HepG2 (cell line): Measurements from ENCODE around the gene AKAP12. TPM values are rescaled to one million over a fixed set of nuclear protein-coding genes. Genes with fewer than 3 reads are reported as not detected.

Experiments used
- ATAC-seq: fragments of 200-7000 bp; cut with Tn5 transposase; 3 replicates; pipeline ENCODE4 v1.9.1; 2020; ENCODE audit warnings: mild to moderate bottlenecking, moderate library complexity
- BruUV-seq: library from RNA; stranded (reverse); fragments of 400-500 nt; replicated peaks from 2 replicates; lab custom pipeline; 2021; lab: Mats Ljungman, UMichigan
- CTCF ChIA-PET: fragments of 300-600 bp; formaldehyde crosslinking; extraction: SDS; loops from one replicate; lab custom pipeline; 2021; ENCODE audit warnings: low total read pairs, inconsistent platforms, low intra/inter-chr PET ratio; lab: Yijun Ruan, JAX
- POLR2A ChIA-PET: fragments of 350-600 bp; sonication (Branson Sonifier 250); formaldehyde crosslinking; loops from one replicate; lab custom pipeline; 2020; ENCODE audit warnings: antibody characterized with exemption, inconsistent platforms; lab: Yijun Ruan, JAX
- DNase-seq: peaks from one replicate; pipeline ENCODE4 v3.0.0-alpha.2; 2015; ENCODE audit warnings: low spot score
- FAIRE-seq: peaks from 3 replicates; lab custom pipeline; 2011; peaks lifted over from hg19 to GRCh38; lab: Jason Lieb, UNC
- H2AFZ ChIP-seq: one replicate; pipeline ENCODE4 v1.6.1; 2011; ENCODE audit warnings: low read length, inconsistent platforms
- H3K27ac ChIP-seq: fragments of 300-600 bp; 3 replicates; pipeline ENCODE4 v1.8.0; 2011; ENCODE audit warnings: mixed run types, mild to moderate bottlenecking, mixed read lengths, low read length, inconsistent platforms; ENCODE audit not compliant: insufficient read depth; ENCODE audit errors: extremely low read length
- H3K27me3 ChIP-seq, 2 experiments: fragments of 200-600 bp in 1 of 2; 2 replicates in 1 of 2; 3 replicates in 1 of 2; pipeline versions ENCODE4 v1.6.0 to v1.8.0; 2011; ENCODE audit warnings: low read length in 2 of 2, mild to moderate bottlenecking in 2 of 2, moderate library complexity in 2 of 2, inconsistent platforms in 1 of 2; ENCODE audit not compliant: insufficient read depth in 2 of 2, control insufficient read depth in 1 of 2
- H3K36me3 ChIP-seq, 2 experiments: fragments of 200-600 bp in 1 of 2; replicated peaks in 1 of 2; 2 replicates in 1 of 2; 3 replicates in 1 of 2; pipeline versions ENCODE4 v1.5.1 to v1.8.0; 2011; ENCODE audit warnings: low read length in 2 of 2, inconsistent platforms in 1 of 2; ENCODE audit not compliant: insufficient read depth in 2 of 2, control insufficient read depth in 1 of 2
- H3K4me1 ChIP-seq: 2 replicates; pipeline ENCODE4 v1.5.1; 2012; ENCODE audit warnings: low read length, inconsistent platforms; ENCODE audit not compliant: insufficient read depth
- H3K4me2 ChIP-seq: 2 replicates; pipeline ENCODE4 v1.6.0; 2011; ENCODE audit warnings: low read depth, low read length, inconsistent platforms
- H3K4me3 ChIP-seq, 3 experiments: fragments of 200-600 bp in 1 of 3; sonication (generic), shearing (Covaris generic) in 1 of 3; replicated peaks in 1 of 3; 2 replicates each; pipeline ENCODE4 v1.5.1; 2011 to 2016; ENCODE audit warnings: low read length in 3 of 3, inconsistent platforms in 2 of 3, low read depth in 2 of 3, mild to moderate bottlenecking in 2 of 3, control low read depth in 1 of 3, mixed read lengths in 1 of 3; ENCODE audit not compliant: insufficient read depth in 1 of 3
- H3K79me2 ChIP-seq: one replicate; pipeline ENCODE4 v1.6.1; 2011; ENCODE audit warnings: low read length, inconsistent platforms; ENCODE audit not compliant: insufficient read depth
- H3K9ac ChIP-seq: 2 replicates; pipeline ENCODE4 v1.6.0; 2011; ENCODE audit warnings: mild to moderate bottlenecking, low read depth, low read length, inconsistent platforms; ENCODE audit not compliant: insufficient read depth
- H3K9me3 ChIP-seq: 2 replicates; pipeline ENCODE4 v1.5.1; 2012; ENCODE audit warnings: mild to moderate bottlenecking, low read length
- H4K20me1 ChIP-seq: 2 replicates; pipeline ENCODE4 v1.6.0; 2011; ENCODE audit warnings: inconsistent platforms, mild to moderate bottlenecking, low read length, moderate library complexity; ENCODE audit not compliant: insufficient read depth
- CBX5 ChIP-seq: sonication (generic); formaldehyde crosslinking; IDR thresholded peaks from 2 replicates; pipeline ENCODE4 v1.4.0; 2020; ENCODE audit warnings: missing genetic modification reagents, borderline replicate concordance
- SP140L ChIP-seq: sonication (generic); formaldehyde crosslinking; IDR thresholded peaks from 2 replicates; pipeline ENCODE4 v1.4.0; 2020; ENCODE audit warnings: missing genetic modification reagents, borderline replicate concordance
- ZNF816 ChIP-seq: sonication (generic); formaldehyde crosslinking; IDR thresholded peaks from 2 replicates; pipeline ENCODE4 v1.8.0; 2022; ENCODE audit warnings: missing genetic modification reagents, mild to moderate bottlenecking, borderline replicate concordance
- WGBS: methylation state at CpG from one replicate; pipeline ENCODE4 v1.1.6; 2017; ENCODE audit warnings: low lambda C conversion rate; 5-methylcytosine and 5-hydroxymethylcytosine counted together
- in situ Hi-C: cut with HindIII; loops from 2 replicates; pipeline ENCODE4 v1.10.0; 2017; ENCODE audit warnings: low pct_unique_long_range_greater_than_20kb; ENCODE audit not compliant: extremely low pct_ligation_motif_present
- intact Hi-C: fragments of 100-400 bp; cut with micrococcal nuclease; formaldehyde crosslinking; loops from one replicate; pipeline ENCODE4 v1.10.0; 2022; ENCODE audit not compliant: unreplicated experiment
- polyA plus RNA-seq, 8 experiments: library from polyadenylated mRNA; depleted of rRNA in 3 of 8; stranded (reverse) in 7 of 8; unstranded in 1 of 8; fragments of >200 nt; fragmentation: Illumina TruSeq in 4 of 8; extraction: Trizol in 4 of 8; gene quantifications; 2 replicates each; pipeline versions ENCODE4 v1.2.1 to v1.2.3, GENCODE V29; 2011 to 2016; ENCODE audit warnings: low read depth in 4 of 8, missing spikeins in 1 of 8, mixed read lengths in 1 of 8; ENCODE audit not compliant: insufficient read depth in 1 of 8
- total RNA-seq, 5 experiments: library from RNA; depleted of rRNA; stranded (reverse); fragments of >200 nt; fragmentation: Illumina TruSeq; extraction: Trizol; gene quantifications; 2 replicates each; pipeline ENCODE4 v1.2.3, GENCODE V29; 2016; ENCODE audit warnings: low read depth in 1 of 5
- TF ChIP-seq, protein P1 (sequence below): sonication (generic); formaldehyde crosslinking; IDR thresholded peaks from 2 replicates; pipeline ENCODE4 v1.4.0; 2020; ENCODE audit warnings: missing genetic modification reagents, mild to moderate bottlenecking, borderline replicate concordance
- TF ChIP-seq, protein P2 (sequence below): sonication (generic); formaldehyde crosslinking; IDR thresholded peaks from 2 replicates; pipeline ENCODE4 v1.5.0; 2020; ENCODE audit warnings: missing genetic modification reagents

Gene AKAP12
- total and polyA plus RNA-seq, 2 of the 13 experiments (the other 11 are each of a cell fraction or from before 2014, with no cell fraction given), result 10.6 to 19.0 TPM

DNA sequence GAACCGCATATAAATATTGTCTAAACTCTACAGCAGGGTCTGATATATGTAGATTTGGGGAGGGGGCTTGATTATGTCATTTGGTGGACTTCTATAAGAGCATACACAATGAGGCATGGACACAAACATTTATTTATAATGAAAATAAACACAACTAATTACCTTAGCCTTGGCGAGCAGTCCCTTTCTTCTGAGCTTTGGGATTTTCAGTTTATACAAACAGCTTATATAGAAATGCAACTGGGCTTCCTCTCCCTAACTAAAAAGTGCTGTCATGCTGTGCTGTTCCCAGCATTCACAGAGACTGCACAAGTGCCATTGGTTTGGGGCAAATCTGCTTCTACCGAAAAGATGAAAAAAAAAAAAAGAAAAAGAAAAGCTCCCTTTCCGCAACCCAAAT is 69.9 kb downstream of the AKAP12 start:
- H3K27ac ChIP-seq, result no peak overlapping the region
- CTCF ChIA-PET, result no interaction called here
- no peaks in the 10 kb centered on the region for H3K9me3 ChIP-seq
- POLR2A ChIA-PET, result no interaction called here
- H3K4me3 ChIP-seq, result no peak overlapping the region
- BruUV-seq, result no TSS peak
- H3K9ac ChIP-seq, result no peak overlapping the region
- no peak overlapping the region for H2AFZ ChIP-seq
- DNase-seq (no peak), ATAC-seq (no peak), FAIRE-seq (no peak)
- H3K4me1 ChIP-seq, result peaks cover 65% of the 10 kb centered on the region
- H3K79me2 ChIP-seq, result no peaks in the 10 kb centered on the region
- H4K20me1 ChIP-seq, result no peaks in the 10 kb centered on the region
- H3K27me3 ChIP-seq, result peaks cover 0 to 10% of the 10 kb centered on the region in 2 experiments; a peak in 2 of 5 replicates
- in situ Hi-C loops, result no loop called here
- no peak overlapping the region for H3K4me2 ChIP-seq
- no peaks in the 10 kb centered on the region for H3K36me3 ChIP-seq
- 94% methylated on average over 4 of the region's 4 CpGs for WGBS
- intact Hi-C loops, result no loop called here
- TF ChIP-seq, protein P1, sequence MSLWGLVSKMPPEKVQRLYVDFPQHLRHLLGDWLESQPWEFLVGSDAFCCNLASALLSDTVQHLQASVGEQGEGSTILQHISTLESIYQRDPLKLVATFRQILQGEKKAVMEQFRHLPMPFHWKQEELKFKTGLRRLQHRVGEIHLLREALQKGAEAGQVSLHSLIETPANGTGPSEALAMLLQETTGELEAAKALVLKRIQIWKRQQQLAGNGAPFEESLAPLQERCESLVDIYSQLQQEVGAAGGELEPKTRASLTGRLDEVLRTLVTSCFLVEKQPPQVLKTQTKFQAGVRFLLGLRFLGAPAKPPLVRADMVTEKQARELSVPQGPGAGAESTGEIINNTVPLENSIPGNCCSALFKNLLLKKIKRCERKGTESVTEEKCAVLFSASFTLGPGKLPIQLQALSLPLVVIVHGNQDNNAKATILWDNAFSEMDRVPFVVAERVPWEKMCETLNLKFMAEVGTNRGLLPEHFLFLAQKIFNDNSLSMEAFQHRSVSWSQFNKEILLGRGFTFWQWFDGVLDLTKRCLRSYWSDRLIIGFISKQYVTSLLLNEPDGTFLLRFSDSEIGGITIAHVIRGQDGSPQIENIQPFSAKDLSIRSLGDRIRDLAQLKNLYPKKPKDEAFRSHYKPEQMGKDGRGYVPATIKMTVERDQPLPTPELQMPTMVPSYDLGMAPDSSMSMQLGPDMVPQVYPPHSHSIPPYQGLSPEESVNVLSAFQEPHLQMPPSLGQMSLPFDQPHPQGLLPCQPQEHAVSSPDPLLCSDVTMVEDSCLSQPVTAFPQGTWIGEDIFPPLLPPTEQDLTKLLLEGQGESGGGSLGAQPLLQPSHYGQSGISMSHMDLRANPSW (CRISPR knock-in tag), result no peak
- TF ChIP-seq ZNF816 (CRISPR knock-in tag), result no peak
- TF ChIP-seq CBX5, result no peak
- TF ChIP-seq, protein P2, sequence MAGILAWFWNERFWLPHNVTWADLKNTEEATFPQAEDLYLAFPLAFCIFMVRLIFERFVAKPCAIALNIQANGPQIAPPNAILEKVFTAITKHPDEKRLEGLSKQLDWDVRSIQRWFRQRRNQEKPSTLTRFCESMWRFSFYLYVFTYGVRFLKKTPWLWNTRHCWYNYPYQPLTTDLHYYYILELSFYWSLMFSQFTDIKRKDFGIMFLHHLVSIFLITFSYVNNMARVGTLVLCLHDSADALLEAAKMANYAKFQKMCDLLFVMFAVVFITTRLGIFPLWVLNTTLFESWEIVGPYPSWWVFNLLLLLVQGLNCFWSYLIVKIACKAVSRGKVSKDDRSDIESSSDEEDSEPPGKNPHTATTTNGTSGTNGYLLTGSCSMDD (CRISPR knock-in tag), result no peak
- TF ChIP-seq SP140L (CRISPR knock-in tag), result no peak
- TF ChIP-seq, all 625 proteins: peak for 0
